Inflammatory macrophage treated with lipopolysaccharide for 4 hours (primary cell): ENCODE results near the gene TAF1A.
"Not testable (repeated sequence)": the region's sequence is repeated elsewhere in the genome, so short reads cannot be mapped to it uniquely, and the experiment has no call there.

Source experiments
- DNase-seq: peaks from one replicate; pipeline ENCODE4 v3.0.0-alpha.2; 2020

Gene TAF1A

DNA sequence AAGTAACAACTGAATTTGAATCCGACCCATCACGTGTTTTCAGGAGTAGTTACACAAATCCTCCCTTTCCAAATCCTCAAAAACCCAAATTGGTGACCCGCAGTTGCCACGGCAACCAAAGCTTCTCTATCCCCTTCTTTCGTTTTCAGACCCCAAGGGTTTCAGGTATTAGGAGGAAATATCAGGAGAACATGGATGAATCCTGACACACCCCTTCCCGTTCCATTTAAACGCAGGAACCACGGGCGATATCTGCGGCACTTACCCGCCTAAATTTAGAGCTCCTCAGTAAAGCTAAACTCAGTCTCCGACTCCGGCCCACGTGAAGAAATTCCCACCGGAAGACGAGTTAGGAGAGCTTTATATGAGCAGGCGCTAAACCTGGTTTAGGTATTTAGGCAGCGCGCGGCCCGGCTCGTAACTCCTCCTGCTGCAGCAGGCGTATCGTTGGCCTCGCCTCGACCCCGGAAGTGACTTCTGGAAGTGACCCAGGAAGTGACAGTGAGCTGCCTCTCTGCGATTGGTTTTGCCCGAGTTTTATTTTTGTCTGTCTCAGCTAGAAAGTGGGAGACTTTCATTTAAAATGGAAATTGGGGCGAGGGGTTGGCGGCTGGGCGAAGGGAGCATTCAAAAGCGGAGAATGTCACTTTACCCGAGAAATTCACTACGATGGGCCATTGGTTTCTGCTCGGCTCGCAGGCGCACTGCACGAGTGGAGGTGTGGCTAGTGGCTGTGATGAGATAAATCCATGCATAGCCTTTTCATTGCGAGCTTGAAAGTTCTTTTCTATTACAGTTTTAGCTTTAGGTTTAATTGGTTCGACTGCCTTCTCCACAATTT lies at the start of gene TAF1A:
TSS of gene TAF1A (minus strand) at position 472 of the 841 bp plus-strand sequence.
- peak; percentile 89 for DNase-seq

DNA sequence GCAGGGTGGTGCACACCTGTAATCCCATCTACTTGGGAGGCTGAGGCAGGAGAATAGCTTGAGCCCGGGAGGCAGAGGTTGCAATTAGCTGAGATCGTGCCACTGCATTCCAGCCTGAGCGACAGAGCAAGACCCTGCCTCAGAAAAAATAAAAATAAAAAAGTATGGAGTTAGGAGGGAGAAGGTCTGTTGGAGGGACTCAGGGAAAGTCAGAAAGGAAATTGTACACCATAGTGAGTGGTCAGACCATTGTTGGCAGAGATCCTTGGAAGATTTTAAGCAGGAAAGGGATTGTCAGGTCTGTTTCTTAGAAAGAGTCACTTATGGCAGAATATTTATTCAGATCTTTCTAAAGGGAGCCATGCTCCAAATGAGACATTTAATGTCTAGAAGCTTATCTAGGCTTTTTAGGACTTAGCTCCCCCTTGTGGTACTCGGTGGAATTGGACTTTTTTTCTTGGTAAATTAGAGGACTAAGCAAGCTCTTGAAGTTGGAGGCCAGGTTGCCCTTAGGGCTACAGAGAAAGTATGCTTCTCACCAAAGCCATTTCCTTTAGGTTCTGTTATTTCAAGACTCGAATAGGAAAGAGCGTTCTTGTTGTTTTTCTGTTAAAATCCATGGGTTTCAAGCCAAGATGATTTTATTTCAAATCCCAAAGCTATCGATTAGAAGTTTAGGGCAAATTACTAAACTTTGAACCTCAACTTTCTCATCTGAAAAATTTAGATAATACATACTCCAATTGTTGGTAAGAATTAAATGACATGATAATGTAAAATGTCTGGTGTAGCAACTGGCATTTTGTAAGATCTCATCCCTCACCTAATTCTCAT lies 44.7 kb upstream of the TAF1A start:
- DNase-seq: peak; percentile 90

DNA sequence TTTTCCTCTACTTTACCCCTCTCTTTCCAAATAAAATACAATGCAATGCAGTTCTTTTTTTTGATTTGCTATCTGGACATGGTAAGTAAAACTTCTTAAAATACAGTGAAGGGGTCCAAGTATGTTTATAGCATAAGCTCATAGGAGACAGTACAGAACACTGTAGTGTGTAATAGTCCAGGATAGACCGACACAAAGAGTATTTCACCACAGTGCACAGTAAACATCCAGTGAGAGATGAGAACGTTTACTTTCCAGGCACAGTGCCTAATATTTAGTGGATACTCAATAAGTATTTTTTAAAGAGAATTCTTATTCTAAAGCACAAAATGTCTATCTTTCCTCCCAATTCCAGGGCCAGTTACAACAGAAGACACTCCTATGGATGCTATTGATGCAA lies 43.0 kb upstream of the TAF1A start:
- DNase-seq: no peak

DNA sequence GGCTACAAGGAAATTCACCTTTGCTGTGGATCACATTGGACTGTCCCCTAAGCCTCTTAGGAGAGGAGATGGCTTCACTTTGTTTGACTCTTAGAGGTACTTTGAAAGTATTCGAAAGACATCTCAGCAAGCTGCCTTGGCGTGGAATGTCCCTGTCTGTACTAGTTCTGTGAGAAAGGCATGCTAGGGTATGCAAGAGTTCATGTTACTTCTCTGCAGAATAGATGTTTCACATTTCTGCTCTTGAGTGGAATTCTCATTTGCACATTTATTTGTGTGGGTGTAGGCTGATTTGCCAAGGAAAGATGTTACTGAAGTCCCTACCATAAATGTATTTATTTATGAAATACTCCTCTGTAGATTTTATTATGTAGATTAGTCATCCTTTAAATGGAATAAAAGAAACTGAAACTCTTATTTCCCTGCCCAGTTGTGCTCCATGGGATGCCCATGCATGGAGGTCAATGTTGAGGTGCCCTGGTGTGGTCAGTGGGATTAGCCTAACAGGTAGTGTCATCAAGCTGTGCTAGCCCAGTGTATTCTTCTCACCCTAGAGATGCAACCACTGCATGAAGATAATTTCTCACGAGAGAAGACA lies 42.0 kb upstream of the TAF1A start:
- no peak for DNase-seq

DNA sequence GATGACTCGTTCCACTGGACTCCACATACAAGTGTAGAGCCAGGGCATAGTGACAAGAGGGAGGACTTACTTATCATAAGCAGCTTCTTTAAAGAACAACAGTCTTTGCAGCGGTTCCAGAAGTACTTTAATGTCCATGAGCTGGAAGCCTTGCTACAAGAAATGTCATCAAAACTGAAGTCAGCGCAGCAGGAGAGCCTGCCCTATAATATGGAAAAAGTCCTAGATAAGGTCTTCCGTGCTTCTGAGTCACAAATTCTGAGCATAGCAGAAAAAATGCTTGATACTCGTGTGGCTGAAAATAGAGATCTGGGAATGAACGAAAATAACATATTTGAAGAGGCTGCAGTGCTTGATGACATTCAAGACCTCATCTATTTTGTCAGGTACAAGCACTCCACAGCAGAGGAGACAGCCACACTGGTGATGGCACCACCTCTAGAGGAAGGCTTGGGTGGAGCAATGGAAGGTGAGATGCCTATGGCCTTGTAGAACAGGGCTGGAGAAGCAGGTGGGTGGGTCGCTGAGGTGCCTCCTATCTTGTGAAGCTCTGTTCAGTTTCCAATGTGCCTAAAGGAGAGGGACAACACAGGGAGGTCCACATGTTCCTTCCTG lies 40.3 kb upstream of the TAF1A start:
- no peak for DNase-seq

DNA sequence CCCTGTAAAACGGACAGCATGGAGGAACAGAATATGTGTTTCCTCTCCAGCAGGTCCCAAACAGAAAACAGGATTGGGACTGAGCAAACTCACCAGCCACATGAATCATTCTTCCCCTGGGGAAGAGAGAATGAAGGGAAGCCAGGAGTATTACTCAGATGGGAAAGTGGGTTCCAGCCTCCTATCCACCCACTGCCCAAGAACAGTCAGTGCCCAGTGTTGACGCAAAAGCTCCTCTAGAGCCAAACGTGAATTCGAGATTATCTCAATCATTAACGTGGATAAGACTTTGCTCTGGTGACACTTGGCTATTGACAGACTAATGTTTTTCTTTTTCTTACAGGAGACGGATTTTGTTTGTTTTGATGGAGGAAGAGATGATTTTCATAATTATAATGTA lies 37.5 kb upstream of the TAF1A start:
- no peak for DNase-seq

DNA sequence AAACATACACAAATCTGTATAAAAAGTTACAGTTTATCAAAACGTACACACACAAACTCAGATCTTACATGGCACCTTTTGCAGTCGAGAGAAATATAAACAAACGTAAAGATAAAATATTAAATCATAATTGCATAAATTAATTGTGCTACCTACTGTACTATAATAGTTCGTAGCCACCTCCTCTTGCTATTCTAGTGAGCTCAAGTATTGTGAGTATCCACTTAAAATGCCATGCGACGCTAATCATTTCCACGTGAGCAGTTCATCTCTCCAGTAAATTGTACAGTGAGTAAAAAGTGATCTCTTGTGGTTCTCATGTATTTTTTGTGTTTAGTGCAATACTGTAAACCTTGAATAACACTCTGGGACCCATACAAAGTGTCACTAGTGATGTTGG lies 34.5 kb upstream of the TAF1A start:
- no peak for DNase-seq

DNA sequence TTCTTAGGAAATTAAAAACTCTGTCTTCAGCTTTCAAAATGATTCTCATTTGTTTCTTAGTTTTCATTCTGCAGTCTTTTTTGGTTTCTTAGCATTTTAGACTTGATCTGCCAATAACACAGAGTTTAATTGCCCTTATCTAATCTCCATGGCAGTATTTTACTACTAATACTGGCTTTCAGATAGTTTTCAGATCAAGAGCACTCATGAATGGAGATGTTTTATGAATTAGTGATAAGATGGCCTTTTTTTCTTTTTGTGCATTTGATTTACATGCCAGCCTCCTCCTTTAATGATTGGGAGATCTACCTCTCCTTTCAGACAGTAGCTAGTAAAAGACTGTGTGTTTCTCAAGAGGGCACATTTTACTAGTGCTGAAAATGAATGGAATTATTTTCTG lies 33.7 kb upstream of the TAF1A start:
- DNase-seq: no peak

DNA sequence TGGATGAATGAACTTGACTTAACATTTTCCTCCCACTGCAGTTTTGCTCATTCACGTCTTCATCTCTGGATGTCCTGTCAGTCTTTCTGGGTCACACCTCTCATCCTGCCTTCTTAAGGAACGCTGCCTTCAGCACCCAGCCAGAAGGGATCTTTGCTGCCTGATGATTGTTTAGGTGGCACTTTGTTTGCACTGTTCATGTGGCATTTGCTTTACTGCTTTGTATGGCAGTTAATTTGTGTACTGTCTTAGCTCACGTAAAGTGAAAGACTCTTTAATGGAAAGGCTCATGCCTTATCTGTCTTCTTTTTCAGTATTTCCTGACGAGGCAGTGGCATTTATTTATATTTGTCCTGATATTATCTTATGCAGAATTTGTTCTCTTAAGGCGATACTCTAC lies 33.0 kb upstream of the TAF1A start:
- no peak for DNase-seq

DNA sequence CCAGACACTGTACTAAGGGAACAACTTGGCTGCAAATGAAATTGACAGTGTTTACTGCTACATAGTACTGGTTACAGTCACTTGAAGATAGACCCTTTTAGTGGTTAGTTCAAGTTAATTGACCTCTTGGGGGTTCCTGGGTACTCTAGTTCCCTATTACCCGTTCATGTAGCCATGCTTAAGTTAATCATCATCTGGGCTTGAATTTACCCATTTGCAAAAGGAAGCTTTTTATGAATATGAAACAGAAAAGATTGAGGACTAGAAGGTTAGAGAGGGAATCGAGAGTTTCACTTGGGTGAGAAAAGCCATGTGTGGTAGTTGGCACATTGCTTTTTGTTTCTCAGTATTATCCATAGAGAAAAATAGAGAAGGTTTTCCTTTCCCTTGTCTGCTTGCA lies 30.8 kb upstream of the TAF1A start:
- no peak for DNase-seq

DNA sequence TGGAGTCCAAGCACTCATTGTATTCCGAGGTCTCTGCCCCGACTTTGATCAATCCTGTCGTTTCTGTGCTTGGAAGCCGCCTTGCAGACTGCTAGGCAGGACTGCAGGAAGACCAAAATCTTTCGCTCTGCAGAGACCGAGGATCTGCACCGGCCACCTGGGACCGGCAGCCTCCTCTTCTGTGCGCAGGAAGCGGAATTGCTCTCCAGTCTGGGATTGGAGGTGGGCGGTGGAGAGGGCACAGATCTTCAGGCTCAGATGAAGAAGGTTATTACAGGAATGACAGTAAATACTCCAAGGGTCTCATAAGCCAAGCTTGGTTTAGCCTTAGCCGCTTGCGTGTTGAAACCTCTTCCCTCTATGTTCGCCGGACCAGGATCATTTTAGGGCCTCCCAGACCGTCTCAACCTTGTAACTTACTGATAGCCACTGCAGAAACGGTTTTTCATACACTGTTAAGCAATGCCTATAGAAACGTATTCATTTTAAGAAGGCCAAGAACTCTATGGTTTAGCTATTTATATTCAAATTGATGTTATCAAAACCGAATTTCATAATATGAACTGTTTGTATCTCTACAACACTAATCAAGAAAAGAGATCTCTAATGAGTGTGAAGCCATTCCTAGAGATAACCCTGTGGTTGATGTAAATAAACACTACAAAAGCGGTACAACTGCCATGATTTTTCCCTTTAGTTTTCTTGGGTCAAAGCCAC lies 29.3 kb upstream of the TAF1A start:
- peak; percentile 16 for DNase-seq

DNA sequence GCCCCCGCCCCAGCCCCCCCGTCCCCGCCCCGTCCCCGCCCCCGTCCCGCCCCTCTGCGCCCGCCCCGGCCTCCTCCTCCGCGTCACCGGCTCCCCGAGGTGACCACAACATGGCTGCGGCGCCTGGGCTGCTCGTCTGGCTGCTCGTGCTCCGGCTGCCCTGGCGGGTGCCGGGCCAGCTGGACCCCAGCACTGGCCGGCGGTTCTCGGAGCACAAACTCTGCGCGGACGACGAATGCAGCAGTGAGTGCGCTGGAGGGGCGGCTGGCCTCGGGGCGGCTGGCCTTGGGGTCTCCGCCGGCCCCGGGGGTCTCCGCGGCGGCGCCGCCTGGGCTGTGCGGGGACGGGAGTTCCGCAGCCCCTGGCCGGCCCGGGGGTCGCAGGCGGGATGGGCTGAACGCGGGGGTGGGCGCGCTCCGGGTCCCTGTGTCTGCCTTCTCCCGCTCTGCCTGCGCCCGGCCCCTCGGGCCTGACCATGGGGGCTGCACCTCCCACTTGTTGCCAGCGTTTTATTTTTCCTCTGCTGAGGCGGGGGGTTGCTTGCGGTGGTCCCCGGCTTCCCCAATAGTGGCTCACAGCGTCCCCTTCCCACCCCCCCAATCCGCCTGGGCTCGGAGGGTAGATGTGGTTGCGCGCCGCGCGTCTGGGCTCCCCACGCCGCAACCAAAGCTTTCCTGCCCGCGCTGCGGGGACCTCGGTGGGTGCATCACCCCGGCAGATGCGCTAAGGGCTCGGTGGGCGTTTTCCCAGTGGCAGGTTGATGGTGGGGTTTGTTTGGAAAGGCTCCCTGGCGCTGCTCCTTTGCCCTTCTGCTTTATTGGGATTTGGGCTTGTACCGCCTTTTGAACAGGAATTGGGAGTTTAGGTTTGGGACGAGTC lies 28.5 kb upstream of the TAF1A start, which contains the start of gene MIA3:
TSS of gene MIA3 (plus strand) at position 97 of the 879 bp plus-strand sequence. CDS start at position 111, 14 bp downstream.
- peak; percentile 72 for DNase-seq

DNA sequence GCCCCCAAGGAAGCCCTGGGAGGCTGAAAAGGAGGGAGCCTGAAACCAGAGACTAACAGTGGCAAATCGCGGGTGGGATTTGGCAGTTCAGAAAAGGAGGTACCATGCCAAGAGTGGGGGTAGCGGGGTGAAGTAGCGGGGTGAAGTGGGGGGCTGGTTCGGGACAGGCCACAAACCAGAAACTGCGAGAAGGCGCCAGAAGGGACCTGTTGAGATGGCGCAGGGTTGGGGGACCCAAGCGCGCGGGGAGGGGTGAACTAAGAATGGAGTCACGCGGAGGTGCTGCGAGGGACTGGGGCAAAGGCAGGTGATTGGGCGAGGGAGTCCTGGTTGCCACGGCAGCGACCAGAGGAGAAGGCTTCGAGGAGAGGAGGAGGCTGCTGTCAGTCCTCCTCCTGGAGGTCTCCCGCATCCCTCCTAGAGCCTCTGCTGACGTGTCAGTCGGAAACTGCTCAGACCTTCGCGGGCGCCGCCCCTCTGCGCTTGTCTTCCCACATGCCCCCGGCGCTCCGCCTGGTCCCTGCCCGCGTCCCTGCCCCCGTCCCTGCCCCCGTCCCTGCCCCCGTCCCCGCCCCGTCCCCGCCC lies 27.7 kb upstream of the TAF1A start:
- peak; percentile 82 for DNase-seq

DNA sequence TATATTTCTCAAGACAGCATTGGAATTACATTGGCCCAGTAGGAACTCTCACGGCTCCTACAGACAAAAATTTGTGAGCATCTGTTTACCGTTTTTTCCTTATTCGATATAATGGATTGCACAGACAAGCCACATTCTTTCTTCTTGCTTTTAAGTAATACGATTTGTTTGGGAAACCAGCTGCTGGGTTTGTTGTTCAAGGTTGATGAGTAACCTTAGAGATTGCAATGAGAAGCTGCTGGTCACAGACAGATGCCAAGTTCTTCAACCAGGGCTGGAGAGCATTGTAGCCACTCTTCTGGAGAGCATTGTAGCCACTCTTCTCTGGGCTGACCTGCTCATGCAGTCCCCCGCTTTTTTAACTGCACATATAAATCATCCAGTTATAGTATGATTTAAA lies 26.8 kb upstream of the TAF1A start:
- no peak for DNase-seq

DNA sequence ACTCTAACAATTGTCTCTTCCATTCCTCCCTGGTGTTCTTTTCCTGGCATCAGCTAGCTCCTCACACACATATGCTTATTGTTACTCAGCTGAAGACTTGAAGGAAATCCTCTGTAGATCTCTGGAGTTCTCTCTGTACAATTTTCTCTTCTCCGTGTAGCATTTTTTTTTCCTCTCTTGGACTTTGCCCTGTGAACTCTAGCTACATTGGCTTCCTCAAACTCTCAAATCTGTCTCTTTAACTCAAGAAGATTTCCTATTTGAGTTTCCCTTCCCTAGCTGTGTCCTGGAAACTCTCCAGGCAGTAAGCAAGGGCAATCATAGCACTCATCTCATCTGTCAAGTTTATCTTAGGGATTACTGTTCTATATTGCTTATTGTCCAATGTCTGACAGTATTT lies 23.9 kb upstream of the TAF1A start:
- no peak for DNase-seq

DNA sequence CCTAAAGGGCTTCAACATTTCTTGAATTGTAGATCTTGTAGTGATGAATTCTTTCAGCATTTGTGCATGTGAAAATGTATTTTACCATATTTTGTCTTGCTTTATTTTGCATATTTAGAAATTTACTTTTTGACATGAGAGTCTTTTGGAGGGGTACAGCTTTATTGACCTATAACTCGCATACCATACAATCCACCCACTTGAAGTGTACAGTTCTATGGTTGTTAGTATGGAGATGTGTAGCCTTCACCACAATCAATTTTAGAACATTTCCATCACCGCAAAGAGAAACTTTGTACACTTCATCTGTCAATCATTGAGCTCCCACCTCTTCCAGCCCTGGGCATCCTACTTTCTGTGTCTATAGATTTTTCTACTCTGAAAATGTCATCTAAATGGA lies 21.0 kb upstream of the TAF1A start:
- no peak for DNase-seq

DNA sequence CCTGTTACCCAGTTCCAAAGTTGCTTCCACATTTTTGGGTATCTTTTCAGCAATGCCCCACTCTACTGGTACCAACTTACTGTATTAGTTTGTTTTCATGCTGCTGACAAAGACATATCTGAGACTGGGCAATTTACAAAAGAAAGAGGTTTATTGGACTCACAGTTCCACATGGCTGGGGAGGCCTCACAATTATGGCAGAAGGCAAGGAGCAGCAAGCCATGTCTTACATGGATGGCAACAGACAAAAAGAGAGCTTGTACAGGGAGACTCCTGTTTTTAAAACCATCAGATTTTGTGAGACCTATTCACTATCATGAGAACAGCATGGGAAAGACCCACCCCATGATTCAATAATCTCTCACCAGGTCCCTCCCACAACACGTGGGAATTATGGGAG lies 19.4 kb upstream of the TAF1A start:
- not testable (repeated sequence) for DNase-seq

DNA sequence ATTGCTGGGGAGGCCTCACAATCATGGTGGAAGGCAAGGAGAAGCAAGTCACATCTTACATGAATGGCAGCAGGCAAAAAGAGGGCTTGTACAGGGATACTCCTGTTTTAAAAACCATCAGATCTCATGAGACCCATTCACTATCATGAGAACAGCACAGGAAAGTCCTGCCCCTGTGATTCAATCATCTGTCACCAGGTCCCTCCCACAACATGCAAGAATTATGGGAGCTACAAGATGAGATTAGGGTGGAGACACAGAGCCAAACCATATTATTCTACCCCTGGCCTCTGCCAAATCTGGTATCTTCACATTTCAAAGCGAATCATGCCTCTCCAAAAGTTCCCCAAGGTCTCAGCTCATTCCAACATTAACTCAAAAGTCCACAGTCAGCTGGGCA lies 17.0 kb upstream of the TAF1A start:
- DNase-seq: no peak

DNA sequence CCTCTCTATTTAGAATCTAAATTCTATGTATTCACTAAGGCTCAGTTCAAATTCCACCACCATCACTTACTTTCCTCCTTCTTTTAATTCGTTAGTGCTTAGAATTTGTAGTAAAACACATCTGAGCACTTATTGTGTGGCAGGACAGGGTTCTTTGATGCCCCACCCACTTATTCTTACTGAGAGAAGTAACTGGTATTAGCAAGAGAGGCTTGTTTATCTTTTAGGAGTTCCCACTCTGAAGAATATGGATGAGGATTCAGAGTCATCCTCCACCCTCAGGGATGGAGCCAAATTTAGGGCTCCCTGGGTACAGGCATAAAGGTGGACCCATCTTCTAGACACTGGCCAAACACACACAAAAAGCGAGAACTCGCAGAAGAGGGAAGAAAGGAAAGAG lies 11.5 kb upstream of the TAF1A start:
- DNase-seq: no peak

DNA sequence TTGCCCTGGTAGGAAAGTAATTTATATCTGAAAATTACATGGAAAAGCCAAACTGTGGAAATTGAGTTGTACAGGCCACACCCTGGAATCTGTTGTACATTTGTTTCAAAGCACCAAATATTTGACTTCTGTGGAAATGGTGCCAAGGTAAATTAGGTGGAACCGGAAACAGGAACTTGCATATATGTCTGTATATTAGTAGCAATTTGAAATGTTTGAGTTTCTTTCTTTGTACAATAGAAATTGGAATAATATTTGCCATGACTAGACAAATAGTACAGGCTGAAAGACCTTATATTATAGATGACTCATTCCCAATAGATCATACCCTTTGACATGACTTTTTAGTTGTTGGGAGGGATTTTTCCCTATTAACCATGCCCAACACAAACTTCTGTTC lies 10.5 kb upstream of the TAF1A start:
- no peak for DNase-seq

DNA sequence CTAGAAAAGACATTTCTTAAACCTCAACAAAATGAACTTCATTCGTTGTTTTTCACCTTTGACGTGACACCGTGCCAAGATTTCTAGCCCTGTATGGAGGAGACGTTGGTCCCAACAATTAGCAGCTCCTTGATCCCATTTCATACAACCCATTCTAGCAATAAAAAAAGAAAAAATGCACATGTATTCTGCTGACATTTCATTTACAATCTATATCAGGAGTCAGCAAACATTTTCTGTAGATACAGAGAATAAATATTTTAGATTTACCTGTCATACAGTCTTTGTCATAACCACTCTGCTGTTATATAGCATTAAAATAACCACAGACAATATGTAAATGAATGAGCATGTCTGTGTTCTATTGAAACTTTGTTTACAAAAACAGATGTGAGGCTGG lies 7.0 kb upstream of the TAF1A start:
- no peak for DNase-seq
